A673 (cell line): Measurements from ENCODE around the gene HOMER1. TPM values are rescaled to one million over a fixed set of nuclear protein-coding genes. Genes with fewer than 3 reads are reported as not detected.

Source experiments
- BruUV-seq: library from RNA; stranded (reverse); fragments of 400-500 nt; replicated peaks from 2 replicates; lab custom pipeline; 2021; lab: Mats Ljungman, UMichigan
- CTCF ChIA-PET: fragments of 300-600 bp; sonication (Branson Sonifier 250); formaldehyde crosslinking; loops from one replicate; lab custom pipeline; 2022; ENCODE audit warnings: antibody characterized with exemption; lab: Charles Lee
- POLR2A ChIA-PET: fragments of 300-600 bp; sonication (Branson Sonifier 250); formaldehyde crosslinking; loops from one replicate; lab custom pipeline; 2022; ENCODE audit warnings: antibody characterized with exemption; ENCODE audit not compliant: low non-redundant PET; lab: Charles Lee
- DNase-seq: peaks from one replicate; pipeline ENCODE4 v3.0.0-alpha.2; 2015; ENCODE audit warnings: low spot score
- H3K27ac ChIP-seq: fragments of 200-600 bp; sonication (generic); 2 replicates; pipeline ENCODE4 v1.5.1; 2016; ENCODE audit warnings: mixed run types, low read depth, mild to moderate bottlenecking, mixed read lengths, antibody characterized with exemption, low read length; ENCODE audit not compliant: poor library complexity, severe bottlenecking
- H3K27me3 ChIP-seq: fragments of 200-600 bp; sonication (generic); replicated peaks from 2 replicates; pipeline ENCODE4 v1.6.1; 2017; ENCODE audit warnings: mixed run types, low read depth, mild to moderate bottlenecking, mixed read lengths, antibody characterized with exemption, low read length; ENCODE audit not compliant: insufficient read depth, poor library complexity
- H3K36me3 ChIP-seq: fragments of 200-600 bp; sonication (generic); 2 replicates; pipeline ENCODE4 v1.6.1; 2016; ENCODE audit warnings: mixed run types, mild to moderate bottlenecking, mixed read lengths, antibody characterized with exemption, low read length; ENCODE audit not compliant: insufficient read depth, poor library complexity, severe bottlenecking
- H3K4me1 ChIP-seq: fragments of 200-600 bp; sonication (generic); 2 replicates; pipeline ENCODE4 v1.6.1; 2017; ENCODE audit warnings: mixed run types, mild to moderate bottlenecking, mixed read lengths, antibody characterized with exemption, low read length; ENCODE audit not compliant: insufficient read depth, poor library complexity, severe bottlenecking
- H3K4me3 ChIP-seq: fragments of 200-600 bp; sonication (generic); 2 replicates; pipeline ENCODE4 v1.5.1; 2016; ENCODE audit warnings: low read depth, mixed run types, mild to moderate bottlenecking, mixed read lengths, low read length; ENCODE audit not compliant: poor library complexity, severe bottlenecking
- H3K9me3 ChIP-seq: fragments of 200-600 bp; sonication (generic); 2 replicates; pipeline ENCODE4 v1.6.1; 2016; ENCODE audit warnings: mixed run types, low read depth, mild to moderate bottlenecking, mixed read lengths, antibody characterized with exemption, low read length; ENCODE audit not compliant: poor library complexity, severe bottlenecking
- CTCF ChIP-seq: fragments of 300-800, 200-600 bp; sonication (generic); conservative IDR thresholded peaks from 2 replicates; pipeline ENCODE4 v1.5.1; 2017; ENCODE audit warnings: low read depth, mild to moderate bottlenecking, antibody characterized with exemption, low read length, moderate library complexity, mixed read lengths
- EZH2 ChIP-seq: fragments of 200-600 bp; sonication (generic); IDR thresholded peaks from 2 replicates; pipeline ENCODE4 v1.6.1; 2017; ENCODE audit warnings: borderline replicate concordance, low read depth, mild to moderate bottlenecking, mixed read lengths, antibody characterized with exemption, low read length; ENCODE audit not compliant: poor library complexity, severe bottlenecking
- intact Hi-C: fragments of 100-400 bp; cut with micrococcal nuclease; formaldehyde crosslinking; loops from one replicate; pipeline ENCODE4 v1.10.0; 2022; ENCODE audit not compliant: unreplicated experiment
- total RNA-seq: library from RNA; stranded (reverse); gene quantifications from 2 replicates; pipeline ENCODE4 v1.2.3, GENCODE V29; 2021

The HOMER1 gene
- total RNA-seq, 1 experiment from 2014 or later = 34.0 TPM

GRCh38 chr5:79333852-79334557 is 179.9 kb downstream of the HOMER1 start:
- intact Hi-C loops = no loop called here

GRCh38 chr5:79330071-79330470 is 183.9 kb downstream of the HOMER1 start:
- no TSS peak for BruUV-seq
- Histone ChIP-seq H3K36me3 (no peaks in the 10 kb centered on the region), H3K27ac (no peak overlapping the region), H3K4me3 (no peak overlapping the region), H3K4me1 (no peaks in the 10 kb centered on the region), H3K27me3 (no peaks in the 10 kb centered on the region), H3K9me3 (no peaks in the 10 kb centered on the region)
- no peak for DNase-seq
- POLR2A ChIA-PET = no interaction called here
- CTCF ChIA-PET = no interaction called here
- intact Hi-C loops = no loop called here
- TF ChIP-seq CTCF = no peak
- no peak for TF ChIP-seq EZH2

More at GRCh38 chr5:79333852-79334557, 179.9 kb downstream of the HOMER1 start:
- Histone ChIP-seq H3K4me3 (no peak overlapping the region), H3K36me3 (no peaks in the 10 kb centered on the region), H3K4me1 (no peaks in the 10 kb centered on the region), H3K27ac (no peak overlapping the region), H3K27me3 (no peaks in the 10 kb centered on the region), H3K9me3 (no peaks in the 10 kb centered on the region)
- DNase-seq = no peak
- ChIA-PET CTCF (no interaction called here), POLR2A (no interaction called here)
- TF ChIP-seq CTCF (0 out of 2 replicates have a peak, but pooled peaks have one; percentile 18), EZH2 (no peak)
- BruUV-seq = no TSS peak

GRCh38 chr5:79329453-79329852 is 184.5 kb downstream of the HOMER1 start:
- Histone ChIP-seq H3K9me3 (no peaks in the 10 kb centered on the region), H3K27me3 (no peaks in the 10 kb centered on the region), H3K27ac (no peak overlapping the region), H3K36me3 (no peaks in the 10 kb centered on the region), H3K4me3 (no peak overlapping the region), H3K4me1 (no peaks in the 10 kb centered on the region)
- intact Hi-C loops = no loop called here
- BruUV-seq = no TSS peak
- CTCF ChIA-PET = no interaction called here
- DNase-seq = no peak
- POLR2A ChIA-PET = no interaction called here
- TF ChIP-seq CTCF = no peak
- TF ChIP-seq EZH2 = no peak

Other genes starting within 250 kb of the HOMER1 start
- 56.3 and 59.6 TPM in 2 replicates for gene TENT2, start 98.3 kb upstream of the HOMER1 start, total RNA-seq
- gene CMYA5, start 175.7 kb upstream of the HOMER1 start, total RNA-seq = 0.41 and 0.52 TPM in 2 replicates